GM18507 (cell line): Measurements from ENCODE around the gene DPY19L3.
"Not testable (repeated sequence)": the region's sequence is repeated elsewhere in the genome, so short reads cannot be mapped to it uniquely, and the experiment has no call there.

Source experiments
- DNase-seq: peaks from one replicate; pipeline ENCODE4 v3.0.0; 2011; ENCODE audit warnings: low read depth; ENCODE audit not compliant: insufficient read length; ENCODE audit errors: extremely low spot score
- FAIRE-seq: peaks from 2 replicates; lab custom pipeline; 2011; peaks lifted over from hg19 to GRCh38; lab: Jason Lieb, UNC

The DPY19L3 gene

GRCh38 chr19:32405431-32406160, at the start of gene DPY19L3:
Gene DPY19L3 (plus strand): TSS chr19:32405770. CDS start chr19:32408254, 2,484 bp downstream.
- DNase-seq: peak; percentile 89
- FAIRE-seq: peak; percentile 97

GRCh38 chr19:32357720-32358119, 47.9 kb upstream of the DPY19L3 start:
- FAIRE-seq: no peak
- DNase-seq: no peak

GRCh38 chr19:32358321-32358720, 47.2 kb upstream of the DPY19L3 start:
- FAIRE-seq (no peak), DNase-seq (no peak)

GRCh38 chr19:32359581-32359980, 46.0 kb upstream of the DPY19L3 start:
- no peak for FAIRE-seq
- no peak for DNase-seq

GRCh38 chr19:32361574-32362317, 43.8 kb upstream of the DPY19L3 start:
- FAIRE-seq (no peak), DNase-seq (no peak)

- FAIRE-seq (no peak), DNase-seq (no peak)
These were observed 43.3 kb upstream of the DPY19L3 start for GRCh38 chr19:32362318-32362691.

- DNase-seq (no peak), FAIRE-seq (no peak)
These were observed 42.4 kb upstream of the DPY19L3 start for GRCh38 chr19:32363175-32363574.

- DNase-seq (no peak), FAIRE-seq (no peak)
These were observed 41.9 kb upstream of the DPY19L3 start for GRCh38 chr19:32363632-32364031.

- no peak for DNase-seq
- FAIRE-seq: no peak
These were observed 41.5 kb upstream of the DPY19L3 start for GRCh38 chr19:32364040-32364439.

GRCh38 chr19:32367063-32367462, 38.5 kb upstream of the DPY19L3 start:
- FAIRE-seq (no peak), DNase-seq (no peak)

- no peak for FAIRE-seq
- DNase-seq: no peak
These were observed 37.5 kb upstream of the DPY19L3 start for GRCh38 chr19:32367948-32368536.

GRCh38 chr19:32368787-32369186, 36.8 kb upstream of the DPY19L3 start:
- FAIRE-seq (no peak), DNase-seq (no peak)

GRCh38 chr19:32372726-32373517, 32.6 kb upstream of the DPY19L3 start:
- DNase-seq: no peak
- FAIRE-seq: no peak

GRCh38 chr19:32373585-32374295, 31.8 kb upstream of the DPY19L3 start:
- no peak for DNase-seq
- no peak for FAIRE-seq

- not testable (repeated sequence) for DNase-seq, FAIRE-seq
These were observed 31.2 kb upstream of the DPY19L3 start for GRCh38 chr19:32374362-32374761.

- not testable (repeated sequence) for FAIRE-seq, DNase-seq
These were observed 28.5 kb upstream of the DPY19L3 start for GRCh38 chr19:32377088-32377487.

- FAIRE-seq: no peak
- DNase-seq: no peak
These were observed 25.3 kb upstream of the DPY19L3 start for GRCh38 chr19:32380269-32380668.

- DNase-seq: no peak
These were observed 17.7 kb upstream of the DPY19L3 start for GRCh38 chr19:32387701-32388392.

GRCh38 chr19:32388393-32388855, 17.1 kb upstream of the DPY19L3 start:
- no peak for DNase-seq
- FAIRE-seq: no peak

More at GRCh38 chr19:32387701-32388392, 17.7 kb upstream of the DPY19L3 start:
- no peak for FAIRE-seq
